ENCODE results near the gene CCDC181.

GRCh38 chr1:169367686-169368405, 59.4 kb downstream of the CCDC181 start, which contains the start of the genes BLZF1 and NME7:
- TF ChIP-seq, protein P1, sequence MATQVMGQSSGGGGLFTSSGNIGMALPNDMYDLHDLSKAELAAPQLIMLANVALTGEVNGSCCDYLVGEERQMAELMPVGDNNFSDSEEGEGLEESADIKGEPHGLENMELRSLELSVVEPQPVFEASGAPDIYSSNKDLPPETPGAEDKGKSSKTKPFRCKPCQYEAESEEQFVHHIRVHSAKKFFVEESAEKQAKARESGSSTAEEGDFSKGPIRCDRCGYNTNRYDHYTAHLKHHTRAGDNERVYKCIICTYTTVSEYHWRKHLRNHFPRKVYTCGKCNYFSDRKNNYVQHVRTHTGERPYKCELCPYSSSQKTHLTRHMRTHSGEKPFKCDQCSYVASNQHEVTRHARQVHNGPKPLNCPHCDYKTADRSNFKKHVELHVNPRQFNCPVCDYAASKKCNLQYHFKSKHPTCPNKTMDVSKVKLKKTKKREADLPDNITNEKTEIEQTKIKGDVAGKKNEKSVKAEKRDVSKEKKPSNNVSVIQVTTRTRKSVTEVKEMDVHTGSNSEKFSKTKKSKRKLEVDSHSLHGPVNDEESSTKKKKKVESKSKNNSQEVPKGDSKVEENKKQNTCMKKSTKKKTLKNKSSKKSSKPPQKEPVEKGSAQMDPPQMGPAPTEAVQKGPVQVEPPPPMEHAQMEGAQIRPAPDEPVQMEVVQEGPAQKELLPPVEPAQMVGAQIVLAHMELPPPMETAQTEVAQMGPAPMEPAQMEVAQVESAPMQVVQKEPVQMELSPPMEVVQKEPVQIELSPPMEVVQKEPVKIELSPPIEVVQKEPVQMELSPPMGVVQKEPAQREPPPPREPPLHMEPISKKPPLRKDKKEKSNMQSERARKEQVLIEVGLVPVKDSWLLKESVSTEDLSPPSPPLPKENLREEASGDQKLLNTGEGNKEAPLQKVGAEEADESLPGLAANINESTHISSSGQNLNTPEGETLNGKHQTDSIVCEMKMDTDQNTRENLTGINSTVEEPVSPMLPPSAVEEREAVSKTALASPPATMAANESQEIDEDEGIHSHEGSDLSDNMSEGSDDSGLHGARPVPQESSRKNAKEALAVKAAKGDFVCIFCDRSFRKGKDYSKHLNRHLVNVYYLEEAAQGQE (IDR thresholded peaks at IDR 0.05) = no peak
- TF ChIP-seq CTCF (IDR thresholded peaks at IDR 0.05) = no peak
- peak; percentile 40 for TF ChIP-seq POLR2A (IDR thresholded peaks at IDR 0.05; ENCODE audit: low read length)
- no peak for TF ChIP-seq BHLHE40 (IDR thresholded peaks at IDR 0.05; ENCODE audit: low read depth, low read length)
- no peak for TF ChIP-seq JUNB (IDR thresholded peaks at IDR 0.05)
- no peak for TF ChIP-seq TFCP2L1 (CRISPR knock-in tag; IDR thresholded peaks at IDR 0.05)
- TF ChIP-seq CHD2 (IDR thresholded peaks at IDR 0.05; ENCODE audit: low read length, partially characterized antibody) = no peak
- no peak; the same call in 1 of the 2 replicates for TF ChIP-seq PBX3 (IDR thresholded peaks at IDR 0.05)
- no peak for TF ChIP-seq CHD4 (IDR thresholded peaks at IDR 0.05; ENCODE audit: borderline replicate concordance)
- TF ChIP-seq POLR2AphosphoS2 (conservative IDR thresholded peaks at IDR 0.05; ENCODE audit: low read length) = no peak
- TF ChIP-seq EP300 (IDR thresholded peaks at IDR 0.05) = no peak
- TF ChIP-seq, protein P2, sequence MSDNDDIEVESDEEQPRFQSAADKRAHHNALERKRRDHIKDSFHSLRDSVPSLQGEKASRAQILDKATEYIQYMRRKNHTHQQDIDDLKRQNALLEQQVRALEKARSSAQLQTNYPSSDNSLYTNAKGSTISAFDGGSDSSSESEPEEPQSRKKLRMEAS (IDR thresholded peaks at IDR 0.05) = peak; percentile 90
- no peak for TF ChIP-seq RCOR1 (IDR thresholded peaks at IDR 0.05; ENCODE audit: low read depth, low read length)
